ENCODE data around the gene LEP.

LEP gene

DNA sequence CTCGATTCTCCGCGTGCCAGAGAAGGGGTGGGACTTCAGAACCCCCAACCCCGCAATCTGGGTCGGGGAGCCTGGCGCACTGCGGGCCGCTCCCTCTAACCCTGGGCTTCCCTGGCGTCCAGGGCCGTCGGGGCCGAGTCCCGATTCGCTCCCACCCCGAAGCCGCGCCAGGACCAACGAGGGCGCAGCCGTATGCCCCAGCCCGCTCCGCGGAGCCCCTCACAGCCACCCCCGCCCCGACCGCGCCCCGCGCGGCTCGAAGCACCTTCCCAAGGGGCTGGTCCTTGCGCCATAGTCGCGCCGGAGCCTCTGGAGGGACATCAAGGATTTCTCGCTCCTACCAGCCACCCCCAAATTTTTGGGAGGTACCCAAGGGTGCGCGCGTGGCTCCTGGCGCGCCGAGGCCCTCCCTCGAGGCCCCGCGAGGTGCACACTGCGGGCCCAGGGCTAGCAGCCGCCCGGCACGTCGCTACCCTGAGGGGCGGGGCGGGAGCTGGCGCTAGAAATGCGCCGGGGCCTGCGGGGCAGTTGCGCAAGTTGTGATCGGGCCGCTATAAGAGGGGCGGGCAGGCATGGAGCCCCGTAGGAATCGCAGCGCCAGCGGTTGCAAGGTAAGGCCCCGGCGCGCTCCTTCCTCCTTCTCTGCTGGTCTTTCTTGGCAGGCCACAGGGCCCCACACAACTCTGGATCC is at the start of gene LEP:
Gene LEP (plus strand): TSS at position 583 of the 691 bp plus-strand sequence. CDS start 10,741 bp downstream, outside the sequence.
- DNase-seq (ENCODE audit: low spot score), result no peak

DNA sequence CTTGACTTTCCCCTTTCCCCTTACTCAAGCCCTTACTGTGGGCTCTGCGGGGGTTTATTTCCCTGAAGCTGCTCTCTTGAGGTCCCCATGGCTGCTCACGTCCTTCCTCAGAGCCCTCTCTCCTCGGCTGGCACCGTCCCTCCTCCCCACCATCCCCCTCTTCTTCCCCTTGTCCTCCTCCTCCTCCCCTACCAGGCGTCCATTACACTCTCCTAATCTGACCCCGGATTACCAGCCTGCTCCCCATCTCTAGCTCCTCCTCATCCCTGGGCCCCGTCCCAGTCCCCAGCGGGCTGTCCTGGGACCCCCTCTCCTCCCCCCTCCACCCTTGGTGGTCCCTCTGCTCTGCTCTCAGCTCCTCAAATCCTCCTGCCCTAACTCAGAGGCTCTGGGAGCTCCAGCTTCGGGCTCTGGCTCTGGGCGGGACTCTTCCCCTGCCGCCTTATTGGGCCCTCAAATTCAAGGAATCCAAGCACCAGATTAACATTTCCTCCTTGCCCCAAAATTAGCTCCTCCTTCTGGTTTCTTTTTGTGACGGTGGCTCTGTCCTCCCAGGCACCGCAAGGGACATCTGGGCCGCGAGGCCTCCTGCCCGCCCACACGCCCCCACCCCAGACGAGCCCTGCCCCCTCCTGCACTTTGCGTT is 48.5 kb upstream of the LEP start:
- DNase-seq (ENCODE audit: low spot score), result no peak

- no peak for DNase-seq (ENCODE audit: low spot score)
Observed at GRCh38 chr7:128194533-128195282, 46.4 kb upstream of the LEP start.

DNA sequence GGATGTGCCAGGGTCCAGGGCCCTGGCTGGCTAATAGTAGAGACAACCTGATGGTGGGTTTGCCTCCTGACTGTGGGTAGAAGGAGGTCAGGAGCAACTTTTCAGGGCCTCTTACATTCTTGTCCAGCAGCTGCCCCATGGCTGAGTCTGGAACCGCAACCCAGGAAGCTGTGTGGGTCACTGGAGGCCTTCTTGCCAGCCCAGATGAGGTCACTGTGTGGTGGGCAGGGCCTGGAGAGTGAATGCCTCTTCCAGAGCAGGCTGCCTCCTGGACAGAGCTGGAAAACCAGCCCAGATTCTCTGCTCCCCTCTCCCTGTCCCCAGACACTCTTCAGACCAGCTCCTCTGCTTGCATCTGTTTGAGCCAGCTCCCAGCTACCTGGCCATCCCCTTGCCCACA is 43.5 kb upstream of the LEP start:
- DNase-seq (ENCODE audit: low spot score), result no peak

- DNase-seq (ENCODE audit: low spot score), result no peak
Observed at GRCh38 chr7:128197989-128198580, 43.0 kb upstream of the LEP start.

- no peak for DNase-seq (ENCODE audit: low spot score)
Observed at GRCh38 chr7:128200376-128200775, 40.7 kb upstream of the LEP start.

DNA sequence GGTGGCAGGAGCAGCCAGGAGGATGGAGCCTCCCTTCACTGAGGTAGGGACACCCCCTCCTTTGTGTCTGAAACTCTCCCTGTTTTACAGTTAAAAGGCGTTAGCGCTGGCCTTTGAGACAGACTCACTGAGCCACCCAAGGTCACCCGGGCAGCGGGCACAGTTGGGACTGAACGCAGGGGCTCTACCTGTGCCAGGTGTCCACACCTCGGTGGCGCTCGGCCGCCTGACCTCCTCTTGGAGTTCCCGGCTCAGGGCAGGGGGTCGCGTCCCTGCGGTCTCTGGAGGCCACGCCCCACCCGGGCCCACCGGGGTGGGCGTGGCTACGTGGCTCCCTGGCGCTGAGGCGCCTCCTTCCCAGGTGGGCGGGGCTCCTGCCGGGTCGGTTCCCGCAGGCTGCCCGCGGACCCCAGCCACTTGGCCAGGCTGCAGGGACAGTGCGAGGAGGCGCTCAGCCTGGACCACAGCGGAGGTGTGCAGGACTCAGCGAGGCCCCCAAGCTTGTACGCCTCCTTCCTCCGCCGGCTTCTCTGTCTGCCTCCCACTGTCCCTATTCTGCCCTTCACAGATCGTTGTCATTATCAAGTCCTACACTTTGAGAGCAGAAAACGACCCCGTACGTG is 39.9 kb upstream of the LEP start:
- no peak for DNase-seq (ENCODE audit: low spot score)

- DNase-seq (ENCODE audit: low spot score), result no peak
Observed at GRCh38 chr7:128201690-128202085, 39.4 kb upstream of the LEP start.

- no peak for DNase-seq (ENCODE audit: low spot score)
Observed at GRCh38 chr7:128202287-128202957, 38.7 kb upstream of the LEP start.

GRCh38 chr7:128203047-128203491 is 38.0 kb upstream of the LEP start:
- DNase-seq (ENCODE audit: low spot score), result no peak

GRCh38 chr7:128203710-128204214 is 37.3 kb upstream of the LEP start:
- no peak for DNase-seq (ENCODE audit: low spot score)

GRCh38 chr7:128204455-128204854 is 36.6 kb upstream of the LEP start:
- no peak for DNase-seq (ENCODE audit: low spot score)

- DNase-seq (ENCODE audit: low spot score), result no peak
Observed at GRCh38 chr7:128205068-128205467, 36.0 kb upstream of the LEP start.

DNA sequence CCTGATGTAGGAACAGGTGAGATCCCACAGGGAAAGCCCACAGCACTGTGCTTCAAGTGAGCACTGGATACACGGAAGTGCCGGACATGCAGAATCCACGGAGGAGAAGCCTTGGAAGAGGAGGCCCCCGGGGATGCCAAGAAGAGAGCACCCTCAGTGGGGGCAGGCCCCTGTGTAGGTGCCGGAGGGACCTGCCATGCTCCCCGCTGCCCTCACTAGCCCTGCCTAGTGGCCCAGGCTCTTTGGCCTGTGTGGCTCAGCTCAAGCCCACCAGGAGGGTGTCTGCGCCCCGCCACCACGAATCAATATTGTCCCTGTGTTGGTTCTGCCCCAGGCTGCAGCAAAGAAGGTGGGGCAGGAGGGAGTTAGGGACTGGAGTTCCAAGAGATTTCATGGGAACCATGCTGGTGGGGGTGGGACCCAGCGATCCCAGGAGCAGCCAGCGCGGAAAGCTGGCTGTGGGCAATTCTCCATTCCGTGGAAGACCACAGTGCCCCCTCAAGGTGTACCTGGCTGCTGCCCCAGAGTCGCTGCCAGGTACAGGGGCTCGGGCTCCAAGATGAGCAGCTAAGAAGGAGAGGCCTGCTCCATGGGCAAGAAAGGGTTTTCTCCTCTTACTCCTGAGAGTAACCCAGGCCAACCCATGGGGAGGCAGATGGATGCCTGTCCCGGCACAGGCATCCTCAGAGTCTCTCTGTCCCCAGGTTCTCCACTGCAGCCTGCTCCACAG is 34.9 kb upstream of the LEP start:
- DNase-seq (ENCODE audit: low spot score), result no peak

GRCh38 chr7:128206747-128207500 is 34.2 kb upstream of the LEP start:
- DNase-seq (ENCODE audit: low spot score), result no peak

DNA sequence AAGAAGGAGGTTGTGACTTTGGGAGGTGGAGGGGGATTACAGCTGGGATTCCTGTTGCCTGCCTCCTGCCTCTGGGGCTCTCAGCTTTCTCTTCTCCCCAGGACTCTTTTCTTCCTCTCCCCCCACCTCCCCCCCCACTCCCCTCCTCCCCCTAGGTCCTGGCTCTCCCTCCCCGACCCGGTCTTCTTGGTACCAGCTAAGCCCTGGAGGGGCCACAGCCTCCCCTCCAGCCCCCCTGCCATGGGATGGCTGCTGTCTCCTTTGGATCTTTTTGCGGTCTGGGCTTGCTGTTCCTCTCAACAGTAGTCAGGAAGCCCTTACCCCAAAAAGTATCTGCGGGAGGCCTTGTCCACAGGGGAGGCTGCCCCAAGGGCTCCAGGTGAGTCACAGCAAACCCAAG is 33.5 kb upstream of the LEP start:
- DNase-seq (ENCODE audit: low spot score), result no peak

DNA sequence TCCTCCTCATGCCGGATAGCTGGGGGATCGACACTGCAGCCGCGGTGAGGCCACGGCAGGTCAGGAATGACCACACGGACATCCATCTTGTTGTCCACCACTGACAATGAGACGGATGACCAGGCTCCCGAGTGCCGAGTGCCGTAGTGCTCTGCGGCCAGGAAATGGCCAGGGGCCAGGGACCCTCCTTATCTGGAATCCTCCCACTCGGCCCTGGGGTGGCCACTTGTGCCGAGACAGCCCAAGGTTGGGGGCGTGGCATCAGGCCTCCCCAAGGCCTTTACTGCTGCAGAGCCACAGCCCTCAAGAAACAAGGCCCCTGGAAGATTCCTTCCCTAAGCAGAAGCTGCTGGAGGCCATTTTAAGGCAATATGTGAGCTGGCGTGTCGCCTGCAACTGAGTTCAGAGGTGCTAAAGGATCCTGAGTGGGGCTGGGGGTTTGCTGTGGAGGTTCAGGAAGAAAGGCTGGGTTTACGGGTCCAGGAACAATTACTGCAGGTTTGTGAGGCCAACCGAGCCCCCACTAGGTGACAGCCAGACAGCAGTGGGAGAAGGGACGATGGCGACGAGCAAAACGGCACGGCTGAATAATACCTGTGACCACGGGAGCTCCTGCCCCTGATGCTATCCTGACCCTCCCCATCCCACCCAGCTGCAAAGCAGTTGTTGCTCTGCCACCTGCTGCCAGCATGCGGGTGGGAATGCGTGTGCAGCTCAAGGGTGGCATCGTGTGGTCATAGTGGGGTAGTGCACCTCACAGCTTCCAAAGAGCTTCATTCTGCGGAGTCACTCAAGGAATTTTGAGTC is 31.6 kb upstream of the LEP start:
- peak; percentile 71 for DNase-seq (ENCODE audit: low spot score)

DNA sequence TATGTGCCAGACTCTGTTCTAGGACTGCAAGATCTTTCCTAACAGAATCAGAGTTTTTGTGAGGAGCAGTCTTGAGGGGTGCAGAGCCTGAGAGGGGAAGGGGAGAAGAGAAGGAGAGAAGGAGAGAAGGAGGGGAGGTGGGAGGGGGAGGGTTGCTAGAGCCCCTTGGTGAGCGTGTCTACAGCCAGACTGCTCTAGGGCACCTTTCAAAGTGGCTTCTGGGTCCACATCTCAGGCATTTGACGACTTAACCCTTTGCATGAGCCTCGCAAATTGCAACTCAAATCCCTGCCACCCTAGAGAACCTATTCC is 31.1 kb upstream of the LEP start:
- no peak for DNase-seq (ENCODE audit: low spot score)
